ENCODE results near the gene GTF2H4.

GTF2H4 gene

GRCh38 chr6:30884521-30885480, 23.2 kb upstream of the GTF2H4 start:
- no peak overlapping the region for H3K27ac ChIP-seq
- no peaks in the 10 kb centered on the region for H3K9me3 ChIP-seq
- no peak for TF ChIP-seq CTCF (IDR thresholded peaks at IDR 0.05)
- H3K4me3 ChIP-seq (ENCODE audit: low read depth in 1 of 2, low read length in 1 of 2): peak overlapping the region; percentile 56 to 72
- H3K36me3 ChIP-seq: no peaks in the 10 kb centered on the region
- peaks cover 93% of the 10 kb centered on the region for H3K27me3 ChIP-seq
- H3K4me1 ChIP-seq (ENCODE audit: control insufficient read depth in 1 of 2, insufficient read depth in 1 of 2, low read depth in 1 of 2, low read length in 1 of 2): peaks cover 9 to 12% of the 10 kb centered on the region in 2 experiments

- no peak for TF ChIP-seq CTCF (IDR thresholded peaks at IDR 0.05)
- Histone ChIP-seq H3K27ac (no peak overlapping the region), H3K27me3 (peaks cover 100% of the 10 kb centered on the region), H3K4me3 (ENCODE audit: low read depth in 1 of 2, low read length in 1 of 2) (no peak overlapping the region), H3K4me1 (ENCODE audit: control insufficient read depth in 1 of 2, insufficient read depth in 1 of 2, low read depth in 1 of 2, low read length in 1 of 2) (peaks cover 9 to 12% of the 10 kb centered on the region in 2 experiments), H3K9me3 (no peaks in the 10 kb centered on the region), H3K36me3 (no peaks in the 10 kb centered on the region)
Observed at GRCh38 chr6:30885481-30885998, 22.5 kb upstream of the GTF2H4 start.

GRCh38 chr6:30885999-30886896, 21.8 kb upstream of the GTF2H4 start:
- H3K9me3 ChIP-seq: no peaks in the 10 kb centered on the region
- peaks cover 9 to 12% of the 10 kb centered on the region in 2 experiments for H3K4me1 ChIP-seq (ENCODE audit: control insufficient read depth in 1 of 2, insufficient read depth in 1 of 2, low read depth in 1 of 2, low read length in 1 of 2)
- peaks cover 100% of the 10 kb centered on the region for H3K27me3 ChIP-seq
- H3K27ac ChIP-seq: no peak overlapping the region
- no peak for TF ChIP-seq CTCF (IDR thresholded peaks at IDR 0.05)
- H3K36me3 ChIP-seq: no peaks in the 10 kb centered on the region
- no peak overlapping the region for H3K4me3 ChIP-seq (ENCODE audit: low read depth in 1 of 2, low read length in 1 of 2)

- no peaks in the 10 kb centered on the region for H3K9me3 ChIP-seq
- no peaks in the 10 kb centered on the region for H3K36me3 ChIP-seq
- TF ChIP-seq CTCF (IDR thresholded peaks at IDR 0.05): no peak
- H3K27me3 ChIP-seq: peaks cover 100% of the 10 kb centered on the region
- H3K4me1 ChIP-seq (ENCODE audit: control insufficient read depth in 1 of 2, insufficient read depth in 1 of 2, low read depth in 1 of 2, low read length in 1 of 2): peaks cover 9 to 12% of the 10 kb centered on the region in 2 experiments
- H3K27ac ChIP-seq: no peak overlapping the region
- H3K4me3 ChIP-seq (ENCODE audit: low read depth in 1 of 2, low read length in 1 of 2): no peak overlapping the region
Observed at GRCh38 chr6:30886897-30887255, 21.1 kb upstream of the GTF2H4 start.
